GM12892 (cell line): Measurements from ENCODE around the gene RPL19.

Experiments used
- DNase-seq: peaks from one replicate; pipeline ENCODE4 v3.0.0; 2011; ENCODE audit not compliant: insufficient read length
- FAIRE-seq: peaks from 2 replicates; lab custom pipeline; 2011; peaks lifted over from hg19 to GRCh38; lab: Jason Lieb, UNC
- POLR2A ChIP-seq: IDR thresholded peaks from 2 replicates; pipeline ENCODE4 v1.6.1; 2011; ENCODE audit warnings: low read depth, low read length, control low read depth
- POLR2AphosphoS5 ChIP-seq: IDR thresholded peaks from 2 replicates; pipeline ENCODE4 v1.6.1; 2011; ENCODE audit warnings: low read depth, low read length, control low read depth
- TAF1 ChIP-seq: IDR thresholded peaks from 2 replicates; pipeline ENCODE4 v1.6.1; 2011; ENCODE audit warnings: low read depth, mild to moderate bottlenecking, control low read depth, low read length, borderline replicate concordance

Gene RPL19

GRCh38 chr17:39205112-39205526 is 5.0 kb downstream of the RPL19 start:
- TF ChIP-seq POLR2AphosphoS5 (peak; percentile 55; the same call in 1 of the 2 replicates), TAF1 (no peak), POLR2A (peak; percentile 70)
- no peak for DNase-seq
- FAIRE-seq, result no peak

- no peak for TF ChIP-seq POLR2A
- no peak for TF ChIP-seq TAF1
- no peak for TF ChIP-seq POLR2AphosphoS5
- DNase-seq (no peak), FAIRE-seq (no peak)
Measured at GRCh38 chr17:39208136-39208535, 8.1 kb downstream of the RPL19 start.

GRCh38 chr17:39208893-39209292 is 8.8 kb downstream of the RPL19 start:
- TF ChIP-seq POLR2A (no peak), TAF1 (no peak), POLR2AphosphoS5 (no peak)
- FAIRE-seq, result peak; percentile 90
- peak; percentile 68 for DNase-seq

GRCh38 chr17:39209317-39210092 is 9.4 kb downstream of the RPL19 start:
- no peak for DNase-seq
- TF ChIP-seq POLR2AphosphoS5 (no peak), TAF1 (no peak), POLR2A (no peak)
- peak; percentile 54 for FAIRE-seq

GRCh38 chr17:39210093-39210434 is 10.0 kb downstream of the RPL19 start:
- FAIRE-seq (no peak), DNase-seq (no peak)
- TF ChIP-seq POLR2AphosphoS5, result no peak
- TF ChIP-seq POLR2A, result no peak
- no peak for TF ChIP-seq TAF1

- TF ChIP-seq TAF1 (no peak), POLR2AphosphoS5 (no peak), POLR2A (no peak)
- DNase-seq (no peak), FAIRE-seq (no peak)
Measured at GRCh38 chr17:39212195-39212810, 12.2 kb downstream of the RPL19 start.

GRCh38 chr17:39212841-39213480 is 12.9 kb downstream of the RPL19 start:
- DNase-seq (no peak), FAIRE-seq (no peak)
- no peak for TF ChIP-seq POLR2AphosphoS5
- no peak for TF ChIP-seq POLR2A
- no peak for TF ChIP-seq TAF1

- no peak for FAIRE-seq
- TF ChIP-seq POLR2A (no peak), POLR2AphosphoS5 (no peak), TAF1 (no peak)
- DNase-seq, result no peak
Measured at GRCh38 chr17:39213852-39214251, 13.8 kb downstream of the RPL19 start.

- no peak for DNase-seq
- FAIRE-seq, result no peak
- TF ChIP-seq POLR2A (no peak), POLR2AphosphoS5 (no peak), TAF1 (no peak)
Measured at GRCh38 chr17:39217734-39218369, 17.8 kb downstream of the RPL19 start.

- no peak for DNase-seq
- TF ChIP-seq TAF1, result no peak
- FAIRE-seq, result no peak
Measured at GRCh38 chr17:39218906-39219305, 18.8 kb downstream of the RPL19 start.

GRCh38 chr17:39219647-39220154 is 19.6 kb downstream of the RPL19 start:
- DNase-seq (no peak), FAIRE-seq (no peak)
- no peak for TF ChIP-seq POLR2AphosphoS5
- no peak for TF ChIP-seq TAF1
- TF ChIP-seq POLR2A, result no peak

- no peak for FAIRE-seq
- no peak for DNase-seq
- no peak for TF ChIP-seq POLR2AphosphoS5
- no peak for TF ChIP-seq TAF1
- TF ChIP-seq POLR2A, result no peak
Measured at GRCh38 chr17:39221572-39221971, 21.5 kb downstream of the RPL19 start.
